Measurements from ENCODE around the gene TET3.
A peak's percentile ranks its signal among the peaks of the same experiment; 100 is the strongest.

Gene TET3

DNA sequence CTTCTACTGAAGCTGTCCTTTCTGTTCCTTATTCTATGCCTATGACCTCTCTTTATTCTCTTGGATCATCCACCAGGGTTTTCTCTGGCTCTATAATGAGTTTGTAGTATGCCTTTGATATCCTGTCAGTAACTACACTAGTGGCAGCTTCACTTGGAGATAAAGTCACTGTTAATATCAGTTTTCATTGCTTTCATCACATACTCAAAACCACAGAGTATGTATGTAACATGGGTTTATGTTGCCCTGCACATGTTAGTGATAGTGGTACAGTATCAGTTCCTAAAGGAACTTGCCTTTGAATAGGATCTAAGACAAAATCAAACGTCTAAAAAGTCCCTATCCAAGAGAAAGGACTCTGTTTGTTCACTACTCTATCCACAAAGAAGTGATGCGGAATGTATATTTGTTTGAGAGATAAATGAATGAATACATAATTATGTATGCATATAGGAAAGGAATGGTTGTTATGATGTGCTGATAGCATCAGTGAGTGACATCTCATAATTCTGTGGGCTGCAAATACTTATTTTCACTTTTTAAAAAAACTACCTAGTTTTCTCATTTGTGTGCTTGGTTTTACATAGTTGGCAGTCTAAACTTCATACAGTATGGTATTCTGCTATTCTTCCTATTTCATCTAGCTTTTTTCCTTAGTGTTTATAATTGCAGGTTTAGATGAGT is 45.1 kb downstream of the TET3 start:
- H3K4me3 ChIP-seq (ENCODE audit: low read depth, low read length): no peak overlapping the region
- TF ChIP-seq POLR2A (IDR thresholded peaks at IDR 0.05; ENCODE audit: extremely low read depth, insufficient read length): no peak
- TF ChIP-seq, protein P1, sequence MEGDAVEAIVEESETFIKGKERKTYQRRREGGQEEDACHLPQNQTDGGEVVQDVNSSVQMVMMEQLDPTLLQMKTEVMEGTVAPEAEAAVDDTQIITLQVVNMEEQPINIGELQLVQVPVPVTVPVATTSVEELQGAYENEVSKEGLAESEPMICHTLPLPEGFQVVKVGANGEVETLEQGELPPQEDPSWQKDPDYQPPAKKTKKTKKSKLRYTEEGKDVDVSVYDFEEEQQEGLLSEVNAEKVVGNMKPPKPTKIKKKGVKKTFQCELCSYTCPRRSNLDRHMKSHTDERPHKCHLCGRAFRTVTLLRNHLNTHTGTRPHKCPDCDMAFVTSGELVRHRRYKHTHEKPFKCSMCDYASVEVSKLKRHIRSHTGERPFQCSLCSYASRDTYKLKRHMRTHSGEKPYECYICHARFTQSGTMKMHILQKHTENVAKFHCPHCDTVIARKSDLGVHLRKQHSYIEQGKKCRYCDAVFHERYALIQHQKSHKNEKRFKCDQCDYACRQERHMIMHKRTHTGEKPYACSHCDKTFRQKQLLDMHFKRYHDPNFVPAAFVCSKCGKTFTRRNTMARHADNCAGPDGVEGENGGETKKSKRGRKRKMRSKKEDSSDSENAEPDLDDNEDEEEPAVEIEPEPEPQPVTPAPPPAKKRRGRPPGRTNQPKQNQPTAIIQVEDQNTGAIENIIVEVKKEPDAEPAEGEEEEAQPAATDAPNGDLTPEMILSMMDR (IDR thresholded peaks at IDR 0.05; ENCODE audit: low read depth, low read length): no peak
- DNase-seq (ENCODE audit: low read depth): no peak

DNA sequence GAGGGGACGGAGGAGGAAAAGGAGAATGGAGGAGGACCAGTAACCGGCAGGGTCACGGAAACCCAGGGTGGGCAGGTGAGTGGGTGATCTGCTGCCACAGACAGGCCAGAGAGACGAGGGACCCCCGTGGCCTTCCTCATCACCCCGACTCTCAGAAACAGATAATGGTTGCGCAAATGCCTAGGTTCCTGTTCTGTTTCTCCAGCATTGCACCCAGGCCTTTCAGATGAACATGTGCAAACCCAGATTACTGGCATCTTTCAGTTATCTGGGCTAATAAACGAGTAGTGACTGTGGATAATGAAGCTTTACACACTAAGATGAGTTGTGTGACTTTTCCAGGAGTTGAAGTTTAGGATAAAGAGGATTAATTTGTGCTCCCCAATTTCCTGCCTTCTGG is 46.5 kb downstream of the TET3 start:
- peak; percentile 74 for DNase-seq (ENCODE audit: low read depth)
- no peak overlapping the region for H3K4me3 ChIP-seq (ENCODE audit: low read depth, low read length)

GRCh38 chr2:74031959-74032287 is 47.2 kb downstream of the TET3 start:
- no peak for DNase-seq (ENCODE audit: low read depth)
- peak overlapping the region; percentile 14 for H3K4me3 ChIP-seq (ENCODE audit: low read depth, low read length)
- TF ChIP-seq POLR2A (IDR thresholded peaks at IDR 0.05; ENCODE audit: extremely low read depth, insufficient read length) (no peak), MAX (IDR thresholded peaks at IDR 0.05; ENCODE audit: low read depth, low read length) (no peak), MYC (IDR thresholded peaks at IDR 0.05; ENCODE audit: low read depth, low read length) (no peak)
- TF ChIP-seq, protein P1 (IDR thresholded peaks at IDR 0.05; ENCODE audit: low read depth, low read length): no peak

More for the DNA sequence above, 46.5 kb downstream of the TET3 start:
- TF ChIP-seq MAX (IDR thresholded peaks at IDR 0.05; ENCODE audit: low read depth, low read length): peak; percentile 57; the same call in 1 of the 2 replicates
- no peak for TF ChIP-seq POLR2A (IDR thresholded peaks at IDR 0.05; ENCODE audit: extremely low read depth, insufficient read length)
- peak; percentile 44 for TF ChIP-seq MYC (IDR thresholded peaks at IDR 0.05; ENCODE audit: low read depth, low read length)
- TF ChIP-seq, protein P1 (IDR thresholded peaks at IDR 0.05; ENCODE audit: low read depth, low read length): no peak

DNA sequence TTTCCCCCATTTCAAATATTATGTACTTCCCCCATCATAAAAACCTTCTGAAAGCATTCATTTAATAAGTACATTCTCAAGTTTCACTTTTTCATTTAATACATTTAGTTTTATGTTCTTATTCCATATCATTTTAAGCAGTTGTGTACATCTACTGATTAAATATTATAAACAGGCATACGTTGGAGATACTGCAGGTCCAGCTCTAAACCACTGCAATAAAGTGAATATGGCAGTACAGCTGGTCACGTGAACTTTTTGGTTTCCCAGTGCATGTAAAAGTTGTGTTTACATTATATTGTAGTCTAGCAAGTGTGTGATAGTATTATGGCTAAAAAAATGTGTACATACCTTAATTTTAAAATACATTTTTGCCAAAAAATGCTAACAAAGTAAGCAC is 48.7 kb downstream of the TET3 start:
- H3K4me3 ChIP-seq (ENCODE audit: low read depth, low read length): no peak overlapping the region
- no peak for DNase-seq (ENCODE audit: low read depth)
- no peak for TF ChIP-seq POLR2A (IDR thresholded peaks at IDR 0.05; ENCODE audit: extremely low read depth, insufficient read length)
- no peak for TF ChIP-seq MYC (IDR thresholded peaks at IDR 0.05; ENCODE audit: low read depth, low read length)
- TF ChIP-seq, protein P1 (IDR thresholded peaks at IDR 0.05; ENCODE audit: low read depth, low read length): no peak
- TF ChIP-seq MAX (IDR thresholded peaks at IDR 0.05; ENCODE audit: low read depth, low read length): no peak

All from NB4 (cell line).